T-cell (primary cell): ENCODE measurements around the gene HLCS. TPM values are rescaled to one million over a fixed set of nuclear protein-coding genes. Genes with fewer than 3 reads are reported as not detected.

Source experiments
- ATAC-seq, 4 experiments: fragments of 200-7000 bp in 3 of 4; fragments of 150-1000 bp in 1 of 4; cut with Tn5 transposase; replicated peaks in 1 of 4; 1 replicate in 3 of 4; 2 replicates in 1 of 4; pipeline ENCODE4 v1.10.0; 2021; ENCODE audit warnings: moderate library complexity in 3 of 4, mild to moderate bottlenecking in 2 of 4, moderate number of reproducible peaks in 1 of 4
- CTCF ChIA-PET, 2 donors: fragments of 300-600 bp; sonication (Branson Sonifier 250); formaldehyde crosslinking; loops; one replicate each; lab custom pipeline; 2022; ENCODE audit warnings: antibody characterized with exemption in 2 of 2; lab: Charles Lee
- POLR2A ChIA-PET, 2 donors: fragments of 300-600 bp; sonication (Branson Sonifier 250); formaldehyde crosslinking; loops; one replicate each; lab custom pipeline; 2022; ENCODE audit warnings: antibody characterized with exemption in 2 of 2; lab: Charles Lee
- DNase-seq, 35 experiments: peaks; one replicate each; pipeline versions ENCODE4 v3.0.0 to v3.0.0-alpha.2; 2013 to 2023
- H3K27ac ChIP-seq: one replicate; pipeline ENCODE4 v1.5.1; 2013; ENCODE audit warnings: low read length
- H3K27me3 ChIP-seq, 2 experiments: replicated peaks in 1 of 2; 1 replicate in 1 of 2; 2 replicates in 1 of 2; pipeline versions ENCODE4 v1.6.1 to v1.7.0; 2013; ENCODE audit warnings: low read length in 1 of 2, mixed read lengths in 1 of 2; ENCODE audit not compliant: control insufficient read depth in 2 of 2, insufficient read depth in 2 of 2; ENCODE audit errors: extremely low read depth in 1 of 2
- H3K36me3 ChIP-seq, 2 donors: 1 replicate in 1 of 2; 2 replicates in 1 of 2; pipeline versions ENCODE4 v1.6.1 to v1.7.0; 2013; ENCODE audit warnings: low read length in 1 of 2; ENCODE audit not compliant: control insufficient read depth in 2 of 2, insufficient read depth in 1 of 2; ENCODE audit errors: extremely low read depth in 1 of 2
- H3K4me1 ChIP-seq, 2 experiments: 1 replicate in 1 of 2; 2 replicates in 1 of 2; pipeline versions ENCODE4 v1.6.1 to v1.7.0; 2013; ENCODE audit warnings: low read length in 2 of 2, mixed read lengths in 1 of 2; ENCODE audit not compliant: insufficient read depth in 2 of 2, control insufficient read depth in 1 of 2; ENCODE audit errors: extremely low read depth in 1 of 2
- H3K4me3 ChIP-seq, 2 donors: 1 replicate in 1 of 2; 2 replicates in 1 of 2; pipeline versions ENCODE4 v1.5.1 to v1.7.0; 2013; ENCODE audit warnings: mild to moderate bottlenecking in 2 of 2, low read length in 1 of 2, moderate library complexity in 1 of 2; ENCODE audit not compliant: control insufficient read depth in 1 of 2; ENCODE audit errors: extremely low read depth in 1 of 2
- H3K9me3 ChIP-seq: 2 replicates; pipeline ENCODE4 v1.7.0; 2013
- H3K27ac Mint-ChIP-seq, 2 donors: one replicate each; pipeline ENCODE4 v1.8.0; 2020 to 2021; ENCODE audit warnings: mild to moderate bottlenecking in 2 of 2, mixed read lengths in 2 of 2
- H3K27me3 Mint-ChIP-seq, 2 donors: one replicate each; pipeline ENCODE4 v1.8.0; 2021 to 2022; ENCODE audit warnings: mixed read lengths in 2 of 2
- H3K36me3 Mint-ChIP-seq: one replicate; pipeline ENCODE4 v1.8.0; 2021; ENCODE audit warnings: mixed read lengths
- H3K4me1 Mint-ChIP-seq, 3 donors: one replicate each; pipeline ENCODE4 v1.8.0; 2020 to 2022; ENCODE audit warnings: mixed read lengths in 3 of 3, mild to moderate bottlenecking in 1 of 3
- H3K4me3 Mint-ChIP-seq, 3 donors: one replicate each; pipeline ENCODE4 v1.8.0; 2020 to 2022; ENCODE audit warnings: mild to moderate bottlenecking in 3 of 3, mixed read lengths in 3 of 3, moderate library complexity in 3 of 3
- H3K9me3 Mint-ChIP-seq, 3 donors: one replicate each; pipeline ENCODE4 v1.8.0; 2020 to 2022; ENCODE audit warnings: mixed read lengths in 3 of 3
- WGBS: methylation state at CpG from one replicate; pipeline ENCODE4 v1.1.5; 2013; ENCODE audit warnings: missing lambda C conversion rate; ENCODE audit not compliant: insufficient coverage; 5-methylcytosine and 5-hydroxymethylcytosine counted together
- total RNA-seq, 35 experiments: library from RNA in 6 of 35; stranded (reverse) in 6 of 35; fragments of 120-200 nt in 1 of 35; gene quantifications; one replicate each; pipeline versions ENCODE4 v1.2.1 to v1.2.4 and lab custom pipeline; 2013 to 2026

Gene HLCS
- 10 to 100 TPM; 13.0 to 15.6 (median 13.8) TPM for total RNA-seq
- 11.5 TPM for total RNA-seq (2013)
- 7.1 to 37.6 (median 20.8) reads per million in 29 experiments for total RNA-seq (lab: John Stamatoyannopoulos, UW)

GRCh38 chr21:36966066-36966820 is at the start of gene HLCS:
Gene HLCS (minus strand): TSS chr21:36966669. CDS start chr21:36966638, 31 bp downstream.
- peak; percentile 88 to 93 (median 90) for ATAC-seq
- no peaks in the 10 kb centered on the region for H3K27me3 Mint-ChIP-seq
- peaks cover 10 to 16% (median 12%) of the 10 kb centered on the region in 3 donors for H3K4me1 Mint-ChIP-seq
- H3K4me3 Mint-ChIP-seq = peak within 1 kb of the TSS; percentile 73 to 82 (median 81)
- Histone ChIP-seq H3K27me3 (no peaks in the 10 kb centered on the region), H3K9me3 (no peaks in the 10 kb centered on the region), H3K36me3 (no peaks in the 10 kb centered on the region), H3K27ac (peak within 1 kb of the TSS; percentile 61), H3K4me3 (peak within 1 kb of the TSS in 1 of 2 donors; percentile 51), H3K4me1 (peaks cover 4 to 17% of the 10 kb centered on the region in 2 experiments)
- POLR2A ChIA-PET = interaction anchor here (0.5 to 1.3 kb wide), 5 partner anchors 11 to 405 kb away, joined by 3 to 4 read pairs (median 3); no protein-coding TSS in a partner anchor
- peak; percentile 53 to 88 (median 69) for DNase-seq
- H3K36me3 Mint-ChIP-seq = peaks cover 3% of the 10 kb centered on the region
- WGBS = under 1% methylated on average over 96 of the region's 101 CpGs
- H3K27ac Mint-ChIP-seq = peak within 1 kb of the TSS; percentile 85 to 86
- CTCF ChIA-PET = interaction anchor here (0.5 to 2.3 kb wide), 9 partner anchors 13 to 707 kb away, joined by 3 to 8 read pairs (median 4); no protein-coding TSS in a partner anchor
- no peaks in the 10 kb centered on the region for H3K9me3 Mint-ChIP-seq

- no peaks in the 10 kb centered on the region for H3K36me3 Mint-ChIP-seq
- WGBS = 2% methylated on average over 19 of the region's 30 CpGs
Observed at GRCh38 chr21:37009740-37010341, 43.4 kb upstream of the HLCS start.

GRCh38 chr21:37008724-37009123 is 42.3 kb upstream of the HLCS start:
- H3K4me3 ChIP-seq = no peak overlapping the region
- H3K27me3 Mint-ChIP-seq = peaks cover 19 to 44% of the 10 kb centered on the region in 2 donors
- CTCF ChIA-PET = interaction anchor here (0.7 kb wide), 2 partner anchors 10 to 511 kb away, joined by 4 to 6 read pairs; no protein-coding TSS in a partner anchor
- H3K4me1 ChIP-seq = peaks cover 2 to 27% of the 10 kb centered on the region in 2 experiments
- no peaks in the 10 kb centered on the region for H3K9me3 Mint-ChIP-seq
- H3K4me1 Mint-ChIP-seq = peaks cover 12 to 18% (median 14%) of the 10 kb centered on the region in 3 donors
- no peak overlapping the region for H3K4me3 Mint-ChIP-seq
- no peak overlapping the region for H3K27ac Mint-ChIP-seq
- H3K27ac ChIP-seq = no peak overlapping the region
- peaks cover 4 to 57% of the 10 kb centered on the region in 2 experiments for H3K27me3 ChIP-seq
- ATAC-seq = no peak
- no peaks in the 10 kb centered on the region for H3K36me3 ChIP-seq
- POLR2A ChIA-PET = no interaction called here
- WGBS = 64% methylated on average over 9 of the region's 12 CpGs
- no peaks in the 10 kb centered on the region for H3K9me3 ChIP-seq
- no peak for DNase-seq
- H3K36me3 Mint-ChIP-seq = no peaks in the 10 kb centered on the region

More at GRCh38 chr21:37009740-37010341, 43.4 kb upstream of the HLCS start:
- DNase-seq (peak; percentile 31 to 85 (median 69)), ATAC-seq (peak; percentile 86 to 91 (median 90))
- CTCF ChIA-PET = interaction anchor here (0.5 to 1.5 kb wide), 11 partner anchors 13 to 379 kb away, joined by 3 to 8 read pairs (median 4); partner anchors contain the start of gene HLCS (in 1 of the 2)
- POLR2A ChIA-PET = no interaction called here
- Histone ChIP-seq H3K27me3 (peaks cover 4 to 65% of the 10 kb centered on the region in 2 experiments), H3K36me3 (no peaks in the 10 kb centered on the region), H3K4me3 (no peak overlapping the region), H3K27ac (no peak overlapping the region), H3K4me1 (peaks cover 2 to 27% of the 10 kb centered on the region in 2 experiments), H3K9me3 (no peaks in the 10 kb centered on the region)
- Mint-ChIP-seq H3K9me3 (no peaks in the 10 kb centered on the region), H3K4me1 (peaks cover 12 to 18% (median 14%) of the 10 kb centered on the region in 3 donors), H3K27ac (no peak overlapping the region), H3K4me3 (peak overlapping the region; percentile 41 to 65 (median 53)), H3K27me3 (peaks cover 24 to 49% of the 10 kb centered on the region in 2 donors)

- Histone ChIP-seq H3K27me3 (peaks cover 4 to 55% of the 10 kb centered on the region in 2 experiments), H3K4me3 (peak within 1 kb of the TSS; percentile 34 to 62), H3K4me1 (peaks cover 4 to 27% of the 10 kb centered on the region in 2 experiments), H3K36me3 (no peaks in the 10 kb centered on the region), H3K9me3 (no peaks in the 10 kb centered on the region), H3K27ac (no peak within 1 kb of the TSS)
- peaks cover 15 to 20% (median 17%) of the 10 kb centered on the region in 3 donors for H3K4me1 Mint-ChIP-seq
- peak; percentile 32 to 51 (median 48) for ATAC-seq
- H3K36me3 Mint-ChIP-seq = no peaks in the 10 kb centered on the region
- ChIA-PET POLR2A (interaction anchor here (0.6 kb wide), 2 partner anchors 34 to 354 kb away, joined by 3 to 7 read pairs; no protein-coding TSS in a partner anchor), CTCF (interaction anchor here (1.0 to 1.2 kb wide), 3 partner anchors 16 to 19 kb away, joined by 3 read pairs; no protein-coding TSS in a partner anchor)
- WGBS = 1% methylated on average over 83 of the region's 87 CpGs
- peaks cover 14 to 33% of the 10 kb centered on the region in 2 donors for H3K27me3 Mint-ChIP-seq
- H3K9me3 Mint-ChIP-seq = no peaks in the 10 kb centered on the region
- peak within 1 kb of the TSS; percentile 52 to 69 (median 65) for H3K4me3 Mint-ChIP-seq
- H3K27ac Mint-ChIP-seq = no peak within 1 kb of the TSS
- DNase-seq = peak in 7 of 35 experiments; percentile 5 to 23 (median 15)
Observed at GRCh38 chr21:37006486-37007291, 40.2 kb upstream of the HLCS start, which contains the start of gene RIPPLY3. Gene RIPPLY3 (plus strand): TSS chr21:37006702. CDS start chr21:37006773, 71 bp downstream.

- POLR2A ChIA-PET = interaction anchor here in 1 of 2 donors (0.6 kb wide), 1 partner anchor 355 kb away, joined by 3 read pairs; no protein-coding TSS in a partner anchor
- H3K4me1 Mint-ChIP-seq = peaks cover 22 to 26% (median 23%) of the 10 kb centered on the region in 3 donors
- H3K27me3 Mint-ChIP-seq = peaks cover 10 to 28% of the 10 kb centered on the region in 2 donors
- DNase-seq (no peak), ATAC-seq (no peak)
- H3K4me3 ChIP-seq = peak overlapping the region; percentile 34 to 42
- H3K9me3 ChIP-seq = no peaks in the 10 kb centered on the region
- no peak overlapping the region for H3K27ac Mint-ChIP-seq
- no peaks in the 10 kb centered on the region for H3K36me3 Mint-ChIP-seq
- CTCF ChIA-PET = interaction anchor here (1.0 to 1.2 kb wide), 3 partner anchors 15 to 18 kb away, joined by 3 read pairs; no protein-coding TSS in a partner anchor
- H3K4me1 ChIP-seq = peaks cover 6 to 27% of the 10 kb centered on the region in 2 experiments
- peaks cover 4 to 46% of the 10 kb centered on the region in 2 experiments for H3K27me3 ChIP-seq
- H3K36me3 ChIP-seq = no peaks in the 10 kb centered on the region
- no peaks in the 10 kb centered on the region for H3K9me3 Mint-ChIP-seq
- no peak overlapping the region for H3K27ac ChIP-seq
- 37% methylated on average over 69 of the region's 76 CpGs for WGBS
- peak overlapping the region; percentile 41 to 65 (median 52) for H3K4me3 Mint-ChIP-seq
Observed at GRCh38 chr21:37005548-37006485, 39.3 kb upstream of the HLCS start.
